GM12865 (cell line): ENCODE data around the gene HSPA12B.

Experiments used
- DNase-seq: peaks from one replicate; pipeline ENCODE4 v3.0.0; 2010; ENCODE audit warnings: low read depth
- H3K4me3 ChIP-seq: 2 replicates; pipeline ENCODE4 v1.5.1; 2011; ENCODE audit warnings: mild to moderate bottlenecking, low read depth, low read length, control low read depth
- TF ChIP-seq, protein P1 (sequence below): IDR thresholded peaks from 2 replicates; pipeline ENCODE4 v1.5.1; 2011; ENCODE audit warnings: low read length, control low read depth, low read depth, inconsistent platforms; ENCODE audit not compliant: insufficient read depth; ENCODE audit errors: missing control alignments

The HSPA12B gene

DNA sequence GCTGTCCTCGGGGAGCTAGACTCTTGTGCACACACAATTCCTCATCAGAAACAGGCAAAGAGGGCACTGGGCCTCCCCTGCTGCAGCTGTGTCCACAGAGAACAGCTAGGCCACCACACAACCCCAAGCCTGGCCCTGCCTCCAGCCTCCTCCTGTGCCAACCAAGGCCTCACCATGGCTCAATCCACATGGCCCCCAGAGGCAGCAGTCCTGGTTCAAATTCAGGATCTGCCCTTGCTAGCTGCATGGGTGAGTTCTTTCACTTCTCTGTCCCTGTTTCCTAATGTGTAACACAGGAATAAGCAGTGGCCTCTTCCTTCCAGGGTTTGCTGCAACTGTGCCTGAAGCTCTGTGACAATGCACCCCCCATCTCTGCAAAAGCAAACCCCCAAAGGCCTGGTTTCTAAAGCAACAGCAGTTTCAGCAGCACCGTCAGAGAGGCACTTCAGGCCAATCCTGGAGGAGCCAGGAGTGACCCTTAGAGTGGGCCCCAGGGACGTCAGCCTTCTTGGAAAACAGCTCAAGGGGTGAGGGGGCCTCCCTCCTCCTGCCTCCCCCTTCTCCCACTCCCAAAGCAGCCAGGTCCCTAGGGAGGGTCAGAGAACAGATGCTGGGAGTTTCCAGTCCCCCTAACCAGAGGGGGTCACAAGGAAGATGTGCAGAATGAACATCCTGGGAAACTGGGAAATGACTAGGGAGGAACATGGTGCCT, 32.8 kb downstream of the HSPA12B start:
- TF ChIP-seq, protein P1, sequence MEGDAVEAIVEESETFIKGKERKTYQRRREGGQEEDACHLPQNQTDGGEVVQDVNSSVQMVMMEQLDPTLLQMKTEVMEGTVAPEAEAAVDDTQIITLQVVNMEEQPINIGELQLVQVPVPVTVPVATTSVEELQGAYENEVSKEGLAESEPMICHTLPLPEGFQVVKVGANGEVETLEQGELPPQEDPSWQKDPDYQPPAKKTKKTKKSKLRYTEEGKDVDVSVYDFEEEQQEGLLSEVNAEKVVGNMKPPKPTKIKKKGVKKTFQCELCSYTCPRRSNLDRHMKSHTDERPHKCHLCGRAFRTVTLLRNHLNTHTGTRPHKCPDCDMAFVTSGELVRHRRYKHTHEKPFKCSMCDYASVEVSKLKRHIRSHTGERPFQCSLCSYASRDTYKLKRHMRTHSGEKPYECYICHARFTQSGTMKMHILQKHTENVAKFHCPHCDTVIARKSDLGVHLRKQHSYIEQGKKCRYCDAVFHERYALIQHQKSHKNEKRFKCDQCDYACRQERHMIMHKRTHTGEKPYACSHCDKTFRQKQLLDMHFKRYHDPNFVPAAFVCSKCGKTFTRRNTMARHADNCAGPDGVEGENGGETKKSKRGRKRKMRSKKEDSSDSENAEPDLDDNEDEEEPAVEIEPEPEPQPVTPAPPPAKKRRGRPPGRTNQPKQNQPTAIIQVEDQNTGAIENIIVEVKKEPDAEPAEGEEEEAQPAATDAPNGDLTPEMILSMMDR: no peak

DNA sequence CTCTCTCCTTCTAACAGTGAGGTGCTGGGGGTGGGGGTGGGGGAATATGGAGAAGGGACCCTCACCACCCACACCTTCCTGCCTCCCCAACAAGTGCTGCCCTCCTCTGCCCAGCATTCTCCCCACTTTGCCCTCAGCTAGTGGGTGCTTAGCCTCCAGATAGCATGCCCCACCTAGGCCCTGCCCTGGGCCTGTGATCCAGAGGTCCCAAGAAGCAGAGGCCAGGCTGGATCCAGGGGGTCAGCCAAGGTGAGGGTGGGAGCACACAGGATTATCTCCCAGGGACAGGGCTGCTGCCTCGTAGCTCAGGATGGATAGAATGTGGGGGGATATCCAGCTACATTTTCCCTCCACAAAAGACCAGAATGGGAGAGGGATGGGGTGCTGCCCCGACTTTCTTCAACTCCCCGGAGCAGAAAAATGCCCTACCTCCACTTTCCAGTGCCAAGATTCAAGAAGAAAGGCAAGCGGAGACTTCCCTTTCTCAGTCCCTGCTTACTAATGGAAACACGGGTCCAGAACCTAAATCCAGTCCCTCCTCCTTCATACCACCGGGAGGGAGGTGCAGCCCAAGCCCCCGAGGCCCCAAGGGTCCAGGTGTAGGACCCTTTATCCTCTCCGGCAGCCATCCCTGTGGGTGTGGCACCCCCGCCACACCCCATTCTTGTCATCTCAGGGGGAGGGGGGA, 34.1 kb downstream of the HSPA12B start:
- TF ChIP-seq, protein P1: no peak
- peak overlapping the region; percentile 97 for H3K4me3 ChIP-seq
- no peak for DNase-seq

More for the DNA sequence above, 32.8 kb downstream of the HSPA12B start:
- no peak overlapping the region for H3K4me3 ChIP-seq
- DNase-seq: no peak

DNA sequence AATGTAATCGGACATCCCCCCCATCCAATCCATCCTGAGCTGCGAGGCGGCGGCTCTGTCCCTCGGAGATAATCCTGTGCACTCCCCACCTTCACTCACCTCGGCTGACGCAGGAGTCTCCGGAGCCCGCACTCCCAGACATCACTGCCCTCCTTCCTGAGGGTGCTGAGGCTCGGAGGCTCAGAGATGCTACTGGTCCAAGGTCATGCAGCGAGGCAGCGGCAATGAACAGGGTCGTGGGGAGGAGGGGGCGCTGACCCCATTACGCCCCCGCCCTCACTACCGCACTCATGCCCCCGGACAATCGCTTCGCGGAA, 34.6 kb downstream of the HSPA12B start:
- no peak for DNase-seq
- TF ChIP-seq, protein P1: no peak
- peak overlapping the region; percentile 97 for H3K4me3 ChIP-seq

DNA sequence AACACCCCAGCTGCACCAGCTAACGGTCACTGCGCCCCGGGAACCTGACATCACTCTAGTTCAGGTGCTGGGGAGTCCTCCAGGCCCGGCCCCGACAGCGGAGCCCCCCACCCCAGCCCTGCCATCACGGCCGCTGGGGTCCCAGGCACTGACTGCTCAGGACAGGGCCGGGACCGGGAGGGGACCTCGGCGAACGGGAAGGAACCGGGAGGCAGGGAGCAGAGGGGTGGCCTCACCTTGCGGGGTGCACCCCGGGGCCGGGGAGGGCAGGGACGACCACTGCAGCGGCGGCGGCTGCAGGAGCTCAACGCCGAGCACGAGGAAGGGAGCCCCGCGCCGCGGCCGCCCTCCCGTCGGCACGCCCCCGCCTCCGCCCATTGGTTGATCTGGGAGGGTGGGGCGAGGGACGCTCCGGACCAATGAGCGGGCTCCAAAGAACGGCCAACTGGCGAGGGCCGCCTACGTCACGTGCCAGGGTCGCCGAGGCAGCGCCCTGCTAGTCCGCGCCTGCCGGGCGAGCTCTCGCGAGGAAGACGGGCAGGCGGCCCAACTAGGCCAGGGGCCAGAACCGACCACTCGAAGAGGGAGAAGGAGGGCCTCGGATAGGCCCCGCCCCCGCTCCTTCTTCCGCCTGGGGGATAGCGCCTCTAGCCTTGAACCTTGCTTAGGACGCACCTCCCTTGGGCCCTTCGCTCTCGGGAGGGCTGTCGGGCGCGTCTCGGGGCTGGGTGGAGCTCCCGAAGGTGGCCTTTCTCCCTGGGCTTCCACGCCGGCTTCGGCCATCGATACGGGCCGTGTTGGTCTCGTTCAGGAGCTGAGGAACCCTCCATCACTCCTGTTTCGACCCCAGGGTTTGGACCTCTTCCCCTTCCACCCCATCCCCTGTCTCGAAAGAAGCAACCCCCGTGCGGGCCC, 35.2 kb downstream of the HSPA12B start, which contains the start of gene ADISSP:
Gene ADISSP, minus strand, starts transcription at position 327 of the 915 bp plus-strand sequence. CDS start 7,653 bp downstream, outside the sequence.
- TF ChIP-seq, protein P1: peak; percentile 18
- DNase-seq: peak; percentile 99
- peak within 1 kb of the TSS; percentile 97 for H3K4me3 ChIP-seq

DNA sequence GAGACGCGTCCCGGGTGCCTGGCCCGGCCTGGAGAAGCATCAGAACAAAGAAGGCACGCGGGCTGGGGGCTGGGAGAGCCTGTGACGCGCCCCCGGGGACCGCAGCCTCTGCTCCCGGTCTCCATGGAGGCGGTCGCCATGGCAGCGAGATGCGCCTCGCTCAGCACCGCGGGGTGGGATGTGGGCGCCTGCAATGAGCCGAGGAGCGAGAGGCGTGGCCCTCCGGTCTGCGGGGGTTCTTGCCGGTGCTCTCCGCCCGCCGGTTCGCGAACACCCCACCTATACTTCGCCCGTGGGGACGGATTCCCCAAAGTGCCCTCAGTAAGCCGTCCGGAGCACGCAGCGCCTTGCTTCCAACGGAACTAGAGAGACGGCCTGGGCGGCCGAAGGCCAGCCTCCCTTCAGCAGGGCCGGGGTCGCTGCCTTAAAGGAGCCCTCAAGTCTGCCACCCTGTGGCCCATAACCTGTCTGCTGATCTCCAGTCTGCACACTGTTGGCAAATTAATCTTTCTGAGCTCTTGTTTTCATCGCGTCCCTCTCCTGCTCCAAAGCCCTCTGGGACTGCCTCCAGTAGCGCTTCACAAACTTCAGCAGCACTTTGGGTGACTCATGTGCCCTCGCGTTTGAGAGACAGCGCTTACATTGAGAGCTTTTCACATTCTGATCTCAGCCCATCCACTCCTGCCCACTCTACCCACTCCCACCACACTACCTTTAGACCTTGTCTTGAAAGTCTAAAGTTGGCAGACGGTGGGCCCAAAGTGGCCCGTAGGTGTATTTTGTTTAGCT, 36.1 kb downstream of the HSPA12B start:
- H3K4me3 ChIP-seq: peak overlapping the region; percentile 97
- peak; percentile 80 for DNase-seq
- TF ChIP-seq, protein P1: peak; percentile 62

DNA sequence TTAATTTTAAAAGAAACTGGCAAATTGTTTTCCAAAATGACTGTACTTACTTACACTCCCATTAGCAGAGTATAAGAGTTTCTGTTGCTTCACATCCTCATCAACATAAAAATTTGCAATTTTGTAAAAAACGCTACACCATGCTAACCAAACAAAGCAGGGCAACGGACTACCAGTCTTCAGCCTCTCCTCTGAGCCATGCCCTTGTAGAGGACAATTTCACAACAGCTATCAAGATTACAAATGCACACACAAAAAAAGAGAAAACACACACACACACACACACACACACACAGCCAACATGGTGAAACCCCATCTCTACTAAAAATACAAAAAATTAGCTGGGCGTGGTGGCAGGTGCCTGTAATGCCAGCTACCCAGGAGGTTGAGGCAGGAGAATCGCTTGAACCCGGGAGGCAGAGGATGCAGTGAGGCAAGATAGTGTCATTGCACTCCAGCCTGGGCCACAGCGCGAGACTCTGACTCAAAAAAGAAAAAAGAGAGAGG, 39.1 kb downstream of the HSPA12B start:
- TF ChIP-seq, protein P1: no peak
- H3K4me3 ChIP-seq: no peak overlapping the region
- no peak for DNase-seq
